Measurements from ENCODE around the gene KMT2B.
"Not testable (repeated sequence)": the region's sequence is repeated elsewhere in the genome, so short reads cannot be mapped to it uniquely, and the experiment has no call there.

KMT2B gene

DNA sequence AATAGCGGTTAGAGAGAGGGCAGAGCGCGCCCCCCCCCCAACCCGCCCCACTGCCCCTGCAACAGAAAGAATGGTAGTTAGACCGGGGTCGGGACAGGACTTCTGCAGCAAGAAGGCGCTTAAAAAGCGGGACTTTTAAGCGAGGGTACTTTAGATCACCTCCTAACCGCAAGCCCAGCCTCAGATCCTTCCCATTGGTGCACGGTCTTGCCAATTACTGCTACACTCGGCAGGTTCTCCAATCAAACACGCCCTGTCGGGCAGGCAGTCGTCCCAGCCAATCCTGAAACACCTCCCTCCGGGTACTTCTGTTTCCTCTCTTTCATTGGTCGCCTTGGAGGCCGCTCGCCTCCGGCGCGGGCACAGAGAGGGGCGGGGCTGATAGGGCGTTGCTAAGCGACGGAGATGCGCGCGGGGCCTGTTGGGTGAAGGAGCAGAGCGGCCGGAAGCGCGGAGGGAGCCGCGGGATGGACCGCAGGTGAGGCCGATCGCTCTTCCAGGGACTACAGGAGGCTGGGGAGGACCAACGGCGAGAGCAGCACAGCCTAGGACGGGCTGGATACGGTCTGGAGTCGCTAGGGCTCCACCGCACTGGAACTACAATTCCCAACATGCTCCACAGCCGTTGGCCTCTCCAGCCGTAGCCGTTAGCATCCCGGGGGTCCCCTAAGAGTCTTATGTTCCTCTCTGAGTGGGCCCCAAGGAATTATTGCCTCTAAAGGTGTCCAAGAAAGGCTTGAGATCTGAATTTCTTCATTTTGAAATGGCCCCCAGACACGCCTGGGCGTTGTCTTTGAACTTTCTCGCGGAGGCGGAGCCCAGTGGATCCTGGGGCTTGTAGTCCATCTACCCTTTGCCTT, 40.2 kb downstream of the KMT2B start, which contains the start of gene PROSER3:
TSS of gene PROSER3 (plus strand) at position 428 of the 860 bp plus-strand sequence. CDS start at position 468, 40 bp downstream.
- DNase-seq: peak; percentile 100

DNA sequence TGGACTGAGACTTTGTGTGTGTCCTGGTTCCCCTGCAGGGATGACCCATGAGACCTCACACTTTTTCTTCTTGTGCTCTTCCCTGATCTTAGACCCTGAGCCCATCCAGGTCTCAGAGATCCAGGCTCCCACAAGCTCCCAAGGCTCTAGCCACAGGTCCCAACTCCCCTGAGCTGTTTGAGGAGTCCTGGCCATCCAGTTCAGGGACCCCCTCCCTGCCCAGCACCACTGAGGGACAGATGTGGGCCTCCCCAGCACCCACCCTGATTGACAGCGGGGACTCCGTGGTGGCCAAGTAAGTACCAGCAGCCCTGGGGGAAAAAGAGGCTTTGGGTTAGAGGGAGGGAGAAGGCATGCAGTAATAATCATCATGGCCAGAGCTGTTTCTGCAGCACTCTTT, 41.9 kb downstream of the KMT2B start:
- no peak for DNase-seq

DNA sequence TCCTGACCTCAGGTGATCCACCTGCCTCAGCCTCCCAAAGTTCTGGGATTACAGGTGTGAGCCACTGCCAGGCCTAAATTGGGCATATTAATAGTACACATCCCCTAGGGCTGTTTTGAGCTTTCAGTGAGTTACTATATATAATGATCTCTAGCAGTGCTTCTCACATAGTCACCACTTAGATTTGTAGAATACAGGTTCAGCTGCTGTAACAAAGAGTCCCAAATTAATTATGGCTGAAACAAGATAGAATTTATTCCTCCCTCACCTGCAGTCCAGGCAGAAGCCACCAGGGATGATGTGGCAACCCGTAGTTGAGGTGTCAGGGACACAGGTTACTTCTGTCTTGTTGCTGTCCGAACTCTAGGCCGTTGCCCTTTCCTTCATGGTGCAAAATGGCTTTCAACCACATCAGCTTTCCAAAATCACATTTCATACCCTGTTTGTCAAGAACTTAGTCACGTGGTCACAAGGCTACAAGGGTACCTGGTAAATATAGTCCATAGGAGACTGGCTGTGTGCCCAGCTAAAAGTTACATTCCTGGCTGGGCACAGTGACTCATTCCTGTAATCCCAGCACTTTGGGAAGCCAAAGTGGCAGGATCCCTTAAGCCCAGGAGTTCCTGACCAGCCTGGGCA, 43.0 kb downstream of the KMT2B start:
- peak; percentile 29 for DNase-seq

GRCh38 chr19:35764432-35765315, 46.9 kb downstream of the KMT2B start:
- DNase-seq: no peak

DNA sequence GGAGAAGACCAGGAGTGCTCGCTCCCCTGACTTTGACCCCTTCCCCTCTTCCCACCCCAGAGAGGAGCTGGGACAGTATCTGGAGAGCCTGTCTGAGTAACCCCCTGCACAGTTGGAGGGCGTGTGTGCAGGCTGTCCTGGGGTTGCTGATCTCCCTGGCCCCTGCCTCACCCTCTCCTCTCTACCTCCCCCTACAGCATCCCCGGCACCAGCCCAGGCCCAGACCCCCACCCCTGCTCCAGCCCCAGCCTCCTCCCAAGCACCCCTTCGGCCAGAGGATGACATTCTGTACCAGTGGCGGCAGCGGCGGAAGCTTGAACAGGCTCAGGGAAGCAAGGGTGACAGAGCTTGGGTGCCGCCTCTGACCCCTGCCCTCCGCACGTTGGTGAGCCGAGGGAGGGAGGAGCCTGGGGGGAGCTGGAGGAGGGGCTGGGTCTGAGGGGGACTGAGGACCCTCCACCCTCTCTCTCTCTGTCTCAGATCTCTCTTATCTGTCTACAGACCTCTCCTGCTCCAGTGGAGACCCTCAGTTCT, 48.8 kb downstream of the KMT2B start:
- no peak for DNase-seq

DNA sequence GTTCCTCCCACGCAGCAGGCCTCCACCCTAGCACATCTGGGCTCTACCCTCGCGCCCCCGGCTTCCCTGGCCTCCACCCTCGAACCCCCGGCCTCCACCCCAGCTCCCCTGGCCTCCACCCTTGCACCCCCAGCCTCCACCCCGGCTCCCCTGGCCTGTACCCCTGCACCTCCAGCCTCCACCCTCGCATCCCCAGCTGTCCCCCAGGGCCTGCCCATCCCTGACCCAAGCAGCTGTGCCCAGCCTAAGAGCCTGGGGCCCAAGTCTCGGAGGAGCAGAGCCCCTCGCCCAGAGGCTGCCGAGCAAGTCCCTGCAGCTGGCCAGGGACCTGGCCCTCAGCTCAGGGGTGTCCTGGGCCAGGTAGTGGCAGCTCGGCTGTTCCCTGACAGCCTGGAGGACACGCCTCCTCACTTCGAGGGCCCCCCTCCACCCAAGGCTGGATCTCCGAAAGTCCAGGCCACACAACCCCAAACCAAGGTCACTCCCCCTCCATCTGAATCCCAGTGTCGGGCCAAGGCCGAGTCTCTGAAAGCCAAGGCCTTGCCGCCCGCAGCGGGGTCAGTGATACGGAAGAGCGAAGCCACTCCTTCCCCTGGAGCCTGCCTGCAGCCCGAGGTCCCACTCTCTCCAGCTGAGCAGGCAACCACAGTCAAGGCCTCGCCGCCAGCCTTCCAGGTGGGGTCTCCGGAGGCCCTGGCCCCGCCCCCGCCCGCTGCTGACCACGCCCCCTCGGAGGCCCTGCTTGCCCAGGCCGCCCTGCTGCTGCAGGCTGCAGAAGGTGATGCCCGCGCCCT, 49.7 kb downstream of the KMT2B start:
- no peak for DNase-seq

GRCh38 chr19:35768082-35768421, 50.2 kb downstream of the KMT2B start:
- DNase-seq: no peak

DNA sequence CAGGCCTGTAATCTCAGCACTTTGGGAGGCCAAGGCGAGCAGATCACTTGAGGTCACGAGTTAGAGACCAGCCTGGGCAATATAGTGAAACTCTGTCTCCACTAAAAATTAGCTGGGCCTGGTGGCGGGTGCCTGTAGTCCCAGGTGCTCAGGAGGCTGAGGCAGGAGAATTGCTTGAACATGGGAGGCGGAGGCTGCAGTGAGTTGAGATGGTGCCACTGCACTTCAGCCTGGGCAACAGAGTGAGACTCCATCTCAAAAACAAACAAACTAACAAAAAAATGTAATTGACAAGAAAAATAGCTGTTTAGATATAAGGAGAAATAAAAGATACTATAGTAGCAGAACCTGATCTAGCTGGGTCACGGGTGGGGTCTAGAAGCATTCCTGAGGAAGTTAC, 54.6 kb downstream of the KMT2B start:
- not testable (repeated sequence) for DNase-seq

DNA sequence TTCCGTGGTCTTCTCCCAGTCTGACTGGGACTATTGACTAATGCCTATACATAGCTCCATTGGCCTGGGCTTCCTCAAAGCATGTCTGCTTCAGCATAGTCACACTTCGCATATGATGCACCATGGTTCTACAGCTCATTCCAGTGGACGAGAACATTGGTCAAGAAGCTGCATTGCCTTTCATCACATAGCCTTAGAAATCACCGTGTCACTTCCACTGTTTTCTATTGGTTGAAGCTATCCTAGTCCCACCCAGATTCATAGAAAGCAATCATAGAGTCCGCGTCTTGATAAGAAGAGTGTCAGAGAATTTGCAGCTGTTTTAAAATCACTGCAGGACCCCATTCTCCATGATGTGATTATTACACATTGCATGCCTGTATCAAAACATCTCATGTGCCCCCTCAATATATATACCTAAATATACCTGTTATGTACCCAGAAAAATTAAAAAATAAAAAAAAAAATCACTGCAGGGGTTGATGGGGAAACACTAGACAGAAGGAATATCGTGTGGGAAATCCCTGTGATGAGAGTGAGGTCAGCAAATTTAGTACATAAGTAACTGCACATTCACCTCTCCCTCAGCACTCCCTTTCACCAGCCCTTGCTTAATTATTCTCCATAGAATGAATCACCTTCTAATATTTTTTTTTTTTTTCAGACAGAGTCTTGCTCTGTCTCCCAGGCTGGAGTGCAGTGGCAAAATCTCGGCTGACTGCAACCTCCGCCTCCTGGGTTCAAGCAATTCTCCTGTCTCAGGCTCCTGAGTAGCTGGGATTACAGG, 55.4 kb downstream of the KMT2B start:
- DNase-seq: no peak

GRCh38 chr19:35774274-35775045, 56.7 kb downstream of the KMT2B start:
- DNase-seq: no peak

DNA sequence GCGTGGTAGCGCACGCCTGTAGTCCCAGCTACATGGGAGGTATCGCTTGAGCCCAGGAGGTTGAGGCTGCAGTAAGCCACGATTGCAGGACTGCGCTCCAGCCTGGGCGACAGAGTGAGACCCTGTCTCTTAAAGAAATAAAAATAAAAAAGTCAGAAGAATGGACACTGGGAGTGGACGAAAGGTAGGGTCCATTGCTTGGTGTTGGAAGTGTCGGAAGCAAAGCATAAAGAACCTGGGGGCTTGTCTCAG, 57.2 kb downstream of the KMT2B start:
- DNase-seq: no peak

DNA sequence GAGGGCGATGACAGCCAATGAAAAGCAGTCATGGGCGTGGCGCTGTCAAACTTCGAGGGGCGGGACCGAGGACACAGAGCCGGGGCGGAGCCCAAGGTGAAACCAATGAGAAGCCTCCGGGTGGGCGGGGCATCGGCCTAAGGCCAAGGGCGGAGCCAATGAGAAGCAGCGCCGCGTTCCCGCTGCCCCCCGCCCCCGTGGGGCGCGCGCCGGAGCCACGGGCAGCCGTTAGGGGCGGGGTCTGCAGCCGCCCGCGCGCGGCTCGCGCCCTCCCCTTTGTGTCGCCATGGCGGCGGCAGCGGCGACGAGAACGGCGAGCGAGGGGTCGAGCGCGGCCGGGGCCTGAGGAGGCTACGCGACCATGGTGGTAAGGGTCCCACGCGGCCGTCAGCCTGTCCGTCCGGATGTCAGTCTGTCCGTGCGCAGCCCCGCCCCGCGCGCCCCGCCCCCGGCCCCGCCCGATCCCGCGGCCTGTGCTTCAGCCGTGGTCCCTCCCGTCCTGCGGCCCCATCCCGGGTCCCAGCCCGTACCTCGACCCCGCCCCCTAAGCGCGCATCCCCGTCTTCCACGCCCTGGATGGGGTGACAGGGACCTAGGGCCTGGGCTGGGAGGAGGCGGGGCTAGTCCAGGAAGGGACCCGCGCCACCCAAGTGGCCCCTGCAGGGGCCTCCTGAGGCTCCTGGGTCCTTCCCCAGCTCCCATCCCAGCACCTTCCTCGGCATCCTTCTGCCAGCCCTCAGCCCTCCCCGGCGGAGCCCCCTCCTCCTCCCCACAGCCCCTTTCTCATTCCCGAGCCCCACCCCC, 57.7 kb downstream of the KMT2B start, which contains the start of gene ARHGAP33:
TSS of gene ARHGAP33 (plus strand) at position 267 of the 804 bp plus-strand sequence. CDS start at position 362, 95 bp downstream.
- peak; percentile 97 for DNase-seq

DNA sequence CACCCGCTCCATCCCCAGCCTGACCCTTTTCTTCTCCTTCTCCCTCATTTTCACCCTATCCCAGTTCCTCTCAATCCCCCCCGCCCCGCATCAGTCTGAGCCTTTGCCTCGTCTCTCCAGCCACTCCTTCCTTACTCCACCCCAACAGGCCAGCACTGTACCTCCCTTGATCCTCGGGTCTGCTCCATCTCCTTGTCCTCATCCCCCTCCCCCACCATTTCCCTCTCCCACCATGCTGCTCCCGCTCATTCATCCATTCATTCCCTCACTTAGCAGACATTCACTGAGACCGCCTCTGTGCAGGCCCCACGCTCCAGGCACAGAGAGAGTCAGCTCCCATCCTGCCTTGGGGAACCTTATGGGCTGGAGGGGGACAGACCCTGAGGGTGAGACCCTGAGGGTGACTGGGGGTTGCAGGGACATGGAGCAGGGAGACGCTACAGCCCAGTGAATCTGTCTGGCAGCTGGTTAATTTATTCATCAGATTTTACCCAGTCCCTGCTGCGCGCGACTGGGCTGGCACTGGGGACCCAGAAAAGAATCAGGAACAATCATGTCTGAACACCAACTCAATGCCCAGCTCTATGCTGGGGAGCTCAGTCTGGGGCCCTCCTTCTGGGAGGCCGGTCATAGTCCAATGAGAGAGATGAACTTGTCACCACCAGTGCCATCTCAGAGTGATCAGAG, 58.4 kb downstream of the KMT2B start:
- DNase-seq: no peak

GRCh38 chr19:35777086-35777841, 59.5 kb downstream of the KMT2B start:
- no peak for DNase-seq

DNA sequence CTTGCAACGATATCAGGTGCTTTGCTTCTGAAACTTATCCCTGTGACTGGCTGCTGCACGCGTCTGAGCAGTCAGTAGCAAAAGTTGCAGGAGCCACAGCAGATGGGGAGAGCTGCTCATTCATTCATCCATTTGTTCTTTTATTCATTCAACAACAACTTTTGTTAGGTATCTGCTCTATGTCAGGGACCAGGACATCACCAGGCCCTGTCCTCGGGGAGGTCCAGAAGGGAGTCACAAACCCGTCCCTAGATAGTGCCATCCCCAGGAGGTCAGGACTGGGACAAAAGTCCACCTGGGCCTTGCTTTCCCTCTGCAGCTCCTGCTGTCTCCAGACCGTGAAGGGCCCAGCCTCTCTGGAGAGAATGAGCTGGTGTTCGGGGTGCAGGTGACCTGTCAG, 60.2 kb downstream of the KMT2B start:
- no peak for DNase-seq

DNA sequence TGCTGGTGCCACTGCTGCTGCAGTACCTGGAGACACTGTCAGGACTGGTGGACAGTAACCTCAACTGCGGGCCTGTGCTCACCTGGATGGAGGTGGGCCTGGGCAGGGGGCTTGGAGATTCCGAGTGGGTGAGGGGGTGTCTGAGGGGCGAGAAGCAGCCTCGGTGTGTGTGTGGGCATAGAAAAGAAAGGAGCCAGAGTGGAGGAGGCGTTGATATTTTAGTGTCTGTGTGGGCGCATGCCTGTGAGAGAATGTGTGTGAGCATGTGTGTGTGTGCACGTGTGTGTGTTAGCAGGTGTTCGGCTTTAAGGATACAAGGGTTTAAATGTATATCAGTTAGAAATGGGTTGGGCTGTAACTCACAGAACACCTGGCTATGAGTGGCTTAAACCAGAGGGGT, 61.2 kb downstream of the KMT2B start:
- no peak for DNase-seq

DNA sequence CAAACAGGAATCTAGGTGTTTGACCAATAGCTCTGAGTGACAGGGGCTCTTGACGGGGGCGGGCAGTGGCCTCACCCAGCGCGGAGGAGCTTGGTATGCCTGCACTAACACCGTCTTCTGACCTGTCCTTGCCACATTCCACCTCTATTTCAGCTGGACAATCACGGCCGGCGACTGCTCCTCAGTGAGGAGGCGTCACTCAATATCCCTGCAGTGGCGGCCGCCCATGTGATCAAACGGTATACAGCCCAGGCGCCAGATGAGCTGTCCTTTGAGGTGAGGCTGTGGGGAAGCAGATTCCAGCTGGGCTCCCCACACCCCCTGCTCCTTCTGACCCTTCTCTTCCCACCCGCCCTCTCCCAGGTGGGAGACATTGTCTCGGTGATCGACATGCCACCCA, 62.3 kb downstream of the KMT2B start:
- DNase-seq: no peak

GRCh38 chr19:35780717-35781116, 62.9 kb downstream of the KMT2B start:
- no peak for DNase-seq

- DNase-seq: no peak
Observed at GRCh38 chr19:35781650-35782049, 63.8 kb downstream of the KMT2B start.
